IgD-negative memory B cell (primary cell): ENCODE results near the gene RNF150. TPM values are rescaled to one million over a fixed set of nuclear protein-coding genes. Genes with fewer than 3 reads are reported as not detected.

ENCODE experiments used
- H3K27ac Mint-ChIP-seq, 3 donors: one replicate each; pipeline ENCODE4 v1.8.0; 2020 to 2022; ENCODE audit warnings: mild to moderate bottlenecking in 3 of 3, mixed read lengths in 3 of 3, moderate library complexity in 1 of 3
- H3K27me3 Mint-ChIP-seq: one replicate; pipeline ENCODE4 v1.8.0; 2021; ENCODE audit warnings: mixed read lengths
- H3K36me3 Mint-ChIP-seq: one replicate; pipeline ENCODE4 v1.8.0; 2020; ENCODE audit warnings: mild to moderate bottlenecking, mixed read lengths
- H3K4me1 Mint-ChIP-seq, 3 donors: one replicate each; pipeline ENCODE4 v1.8.0; 2020 to 2022; ENCODE audit warnings: mixed read lengths in 3 of 3, mild to moderate bottlenecking in 1 of 3
- H3K4me3 Mint-ChIP-seq, 4 donors: one replicate each; pipeline ENCODE4 v1.8.0; 2020 to 2022; ENCODE audit warnings: mild to moderate bottlenecking in 4 of 4, mixed read lengths in 4 of 4, moderate library complexity in 3 of 4
- H3K9me3 Mint-ChIP-seq, 3 donors: one replicate each; pipeline ENCODE4 v1.8.0; 2020 to 2021; ENCODE audit warnings: mixed read lengths in 3 of 3, mild to moderate bottlenecking in 1 of 3
- polyA plus RNA-seq: library from polyadenylated mRNA; unstranded; fragments of 300-500 nt; fragmentation: Illumina TruSeq; gene quantifications from one replicate; pipeline ENCODE4 v1.2.3, GENCODE V29; 2021

Gene RNF150
- polyA plus RNA-seq, 1 donor from 2014 or later = not detected

GRCh38 chr4:140856621-140857062 lies 276.6 kb downstream of the RNF150 start:
- peaks cover 6 to 7% (median 6%) of the 10 kb centered on the region in 3 donors for H3K4me1 Mint-ChIP-seq
- H3K4me3 Mint-ChIP-seq = no peak overlapping the region
- peaks cover 2% of the 10 kb centered on the region for H3K36me3 Mint-ChIP-seq
- peaks cover 1% of the 10 kb centered on the region for H3K27me3 Mint-ChIP-seq
- no peak overlapping the region for H3K27ac Mint-ChIP-seq
- no peaks in the 10 kb centered on the region for H3K9me3 Mint-ChIP-seq

DNA sequence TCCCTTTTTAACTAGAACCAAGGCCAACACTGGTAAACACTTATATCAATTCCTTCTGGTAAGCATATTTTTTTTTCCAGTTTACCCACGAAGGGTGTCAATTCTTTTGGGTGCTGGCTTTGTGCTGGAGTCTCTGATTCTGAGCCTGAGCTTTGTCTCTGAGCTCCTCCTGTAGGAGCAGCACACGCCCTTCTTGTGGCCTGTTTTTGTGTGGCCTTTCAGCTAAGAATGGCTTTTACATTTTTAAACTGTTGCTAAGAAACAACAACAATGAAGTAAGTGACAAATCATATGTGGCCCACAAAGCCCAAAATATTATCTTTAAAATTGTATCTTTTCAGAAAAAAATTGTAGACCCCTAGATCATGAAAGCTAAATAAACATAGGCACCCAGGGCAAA lies 279.1 kb downstream of the RNF150 start:
- Mint-ChIP-seq H3K27ac (no peak overlapping the region), H3K27me3 (no peaks in the 10 kb centered on the region), H3K9me3 (no peaks in the 10 kb centered on the region), H3K36me3 (peaks cover 2% of the 10 kb centered on the region), H3K4me3 (no peak overlapping the region), H3K4me1 (peaks cover 10 to 14% (median 11%) of the 10 kb centered on the region in 3 donors)

- Mint-ChIP-seq H3K27me3 (no peaks in the 10 kb centered on the region), H3K4me3 (no peak overlapping the region), H3K9me3 (no peaks in the 10 kb centered on the region), H3K4me1 (peaks cover 13 to 24% (median 16%) of the 10 kb centered on the region in 3 donors), H3K36me3 (peaks cover 2% of the 10 kb centered on the region), H3K27ac (no peak overlapping the region)
These were observed 281.5 kb downstream of the RNF150 start for GRCh38 chr4:140851804-140852203.

DNA sequence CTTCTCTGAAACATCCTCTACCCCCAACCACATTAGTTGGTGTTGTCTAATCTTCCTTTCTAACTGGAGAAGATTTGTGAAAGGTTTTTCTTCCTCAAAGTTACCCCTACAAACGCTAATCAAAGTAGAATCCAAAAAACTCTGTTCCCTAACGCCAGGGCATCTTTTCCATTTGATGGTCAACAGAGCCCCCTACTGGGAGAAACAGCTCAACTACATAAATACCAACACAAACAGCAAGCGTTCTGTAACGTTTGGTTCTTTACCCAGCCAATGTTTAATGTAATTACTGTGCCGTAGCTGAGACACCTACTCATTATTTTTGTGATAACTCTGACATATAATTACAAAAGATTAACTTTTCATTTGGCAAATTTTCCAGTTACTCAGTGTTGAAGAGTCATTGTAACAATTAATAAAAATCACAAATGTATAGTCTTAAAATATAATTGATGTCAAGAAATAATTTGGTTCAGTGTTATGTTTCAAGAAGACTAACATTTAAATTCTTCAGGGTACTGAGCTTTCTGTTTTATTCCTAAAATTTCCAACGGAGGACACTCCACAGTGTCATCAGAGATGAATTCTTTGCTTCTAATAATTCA lies 282.1 kb downstream of the RNF150 start:
- peaks cover 16 to 26% (median 17%) of the 10 kb centered on the region in 3 donors for H3K4me1 Mint-ChIP-seq
- H3K27ac Mint-ChIP-seq = peak overlapping the region in 2 of 3 donors; percentile 1 to 89
- H3K4me3 Mint-ChIP-seq = peak overlapping the region in 1 of 4 donors; percentile 65
- H3K27me3 Mint-ChIP-seq = no peaks in the 10 kb centered on the region
- no peaks in the 10 kb centered on the region for H3K9me3 Mint-ChIP-seq
- H3K36me3 Mint-ChIP-seq = peaks cover 2% of the 10 kb centered on the region

DNA sequence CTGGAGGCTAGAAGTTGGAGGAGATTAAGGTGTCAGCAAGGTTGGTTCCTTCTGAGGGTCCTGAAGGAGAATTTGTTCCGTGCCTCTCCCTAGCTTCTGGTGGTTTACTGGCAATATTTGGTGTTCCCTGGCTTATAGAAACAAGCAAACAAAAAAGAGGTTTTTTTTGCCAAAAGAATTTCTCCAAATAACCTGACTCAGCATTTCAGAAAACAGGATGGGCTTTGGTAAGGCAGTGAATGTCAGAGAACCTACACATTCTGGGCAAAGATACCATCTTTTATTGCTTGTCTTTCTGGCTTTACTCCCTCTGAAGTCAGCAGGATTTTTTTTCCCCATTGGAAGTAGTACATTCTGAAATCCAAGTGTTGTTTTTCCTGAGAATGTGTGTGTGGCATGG lies 283.7 kb downstream of the RNF150 start:
- peaks cover 2% of the 10 kb centered on the region for H3K36me3 Mint-ChIP-seq
- H3K4me1 Mint-ChIP-seq = peaks cover 16 to 26% (median 17%) of the 10 kb centered on the region in 3 donors
- no peak overlapping the region for H3K27ac Mint-ChIP-seq
- no peak overlapping the region for H3K4me3 Mint-ChIP-seq
- H3K27me3 Mint-ChIP-seq = no peaks in the 10 kb centered on the region
- H3K9me3 Mint-ChIP-seq = peaks cover 0 to 5% (median 0%) of the 10 kb centered on the region in 3 donors

DNA sequence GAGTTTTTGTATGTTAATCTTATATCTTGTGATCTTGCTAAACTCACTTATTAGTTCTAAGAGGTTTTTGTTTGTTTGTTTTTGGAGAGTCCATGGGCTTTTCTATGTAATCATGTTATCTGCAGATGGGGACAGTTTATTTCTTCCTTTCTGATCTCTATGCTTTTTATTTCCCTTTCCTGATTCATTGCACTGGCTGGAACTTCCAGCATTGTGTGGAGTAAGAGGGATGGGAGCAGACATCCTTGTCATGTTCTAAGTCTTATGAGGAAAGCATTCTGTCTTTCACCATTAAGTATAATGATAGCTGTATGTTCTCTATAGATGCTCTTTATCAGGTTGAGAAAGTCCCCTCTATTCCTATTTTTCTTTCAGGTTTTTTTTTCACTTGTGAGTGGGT lies 286.5 kb downstream of the RNF150 start:
- Mint-ChIP-seq H3K27ac (no peak overlapping the region), H3K36me3 (no peaks in the 10 kb centered on the region), H3K27me3 (no peaks in the 10 kb centered on the region)

DNA sequence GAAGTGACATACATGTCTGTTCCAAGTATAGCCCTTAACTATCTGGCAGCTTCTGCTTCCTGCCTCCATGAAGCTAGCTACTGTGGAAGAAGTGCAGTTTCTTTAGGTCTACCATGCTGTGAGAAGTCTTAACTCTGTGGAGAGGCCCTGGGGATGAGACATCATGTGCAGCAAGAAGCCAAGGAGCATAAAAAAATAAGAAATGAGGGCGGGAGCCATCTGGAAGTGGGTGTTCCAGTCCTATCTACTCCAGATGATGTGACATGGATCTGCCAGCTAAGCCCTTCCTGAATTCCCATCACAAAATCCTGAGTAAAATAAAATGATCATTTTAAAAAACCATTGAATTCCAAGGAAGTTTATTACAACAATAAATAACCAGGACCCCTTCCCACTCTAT lies 289.2 kb downstream of the RNF150 start:
- H3K9me3 Mint-ChIP-seq = peaks cover 2 to 9% (median 7%) of the 10 kb centered on the region in 3 donors
- H3K36me3 Mint-ChIP-seq = no peaks in the 10 kb centered on the region
- H3K27ac Mint-ChIP-seq = no peak overlapping the region
- no peak overlapping the region for H3K4me3 Mint-ChIP-seq
- H3K4me1 Mint-ChIP-seq = peaks cover 23 to 32% (median 27%) of the 10 kb centered on the region in 3 donors
- H3K27me3 Mint-ChIP-seq = no peaks in the 10 kb centered on the region

More for the DNA sequence above, 286.5 kb downstream of the RNF150 start:
- Mint-ChIP-seq H3K4me3 (peak overlapping the region in 1 of 4 donors; percentile 17), H3K9me3 (peaks cover 0 to 5% (median 1%) of the 10 kb centered on the region in 3 donors), H3K4me1 (peaks cover 18 to 31% (median 23%) of the 10 kb centered on the region in 3 donors)

GRCh38 chr4:140841186-140841585 lies 292.1 kb downstream of the RNF150 start:
- peaks cover 26 to 43% (median 27%) of the 10 kb centered on the region in 3 donors for H3K4me1 Mint-ChIP-seq
- no peaks in the 10 kb centered on the region for H3K27me3 Mint-ChIP-seq
- H3K36me3 Mint-ChIP-seq = peaks cover 3% of the 10 kb centered on the region
- H3K9me3 Mint-ChIP-seq = peaks cover 2 to 9% (median 7%) of the 10 kb centered on the region in 3 donors
- peak overlapping the region in 1 of 4 donors; percentile 72 for H3K4me3 Mint-ChIP-seq
- H3K27ac Mint-ChIP-seq = peak overlapping the region in 2 of 3 donors; percentile 19 to 44

- Mint-ChIP-seq H3K4me1 (peaks cover 32 to 44% (median 33%) of the 10 kb centered on the region in 3 donors), H3K27me3 (no peaks in the 10 kb centered on the region), H3K9me3 (peaks cover 2 to 8% (median 7%) of the 10 kb centered on the region in 3 donors), H3K4me3 (no peak overlapping the region), H3K36me3 (peaks cover 3% of the 10 kb centered on the region), H3K27ac (peak overlapping the region in 1 of 3 donors; percentile 60)
These were observed 293.1 kb downstream of the RNF150 start for GRCh38 chr4:140839888-140840790.

GRCh38 chr4:140839406-140839805 lies 293.9 kb downstream of the RNF150 start:
- Mint-ChIP-seq H3K9me3 (peaks cover 2 to 7% (median 5%) of the 10 kb centered on the region in 3 donors), H3K4me1 (peaks cover 38 to 52% (median 40%) of the 10 kb centered on the region in 3 donors), H3K36me3 (peaks cover 3% of the 10 kb centered on the region), H3K4me3 (no peak overlapping the region), H3K27ac (no peak overlapping the region), H3K27me3 (no peaks in the 10 kb centered on the region)

DNA sequence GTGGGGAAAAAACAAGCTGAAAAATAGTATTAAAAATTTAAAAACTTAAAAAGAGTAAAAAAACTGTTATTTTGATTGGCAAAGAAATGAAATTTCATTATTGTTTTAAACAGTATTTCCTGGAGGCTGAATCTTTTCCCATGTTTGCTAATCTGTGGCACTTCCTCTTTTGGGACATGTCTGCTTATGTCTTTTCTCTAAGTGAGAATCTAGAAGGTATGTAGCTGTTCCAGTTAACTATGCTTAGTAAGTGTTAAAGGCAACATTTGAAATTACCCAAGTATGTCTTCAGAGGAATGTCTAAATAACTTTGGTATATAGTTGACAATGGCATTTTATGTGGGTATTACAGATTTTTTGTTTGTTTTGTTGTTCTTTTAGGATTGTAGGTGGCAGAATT lies 295.5 kb downstream of the RNF150 start:
- no peak overlapping the region for H3K4me3 Mint-ChIP-seq
- no peaks in the 10 kb centered on the region for H3K27me3 Mint-ChIP-seq
- peaks cover 2 to 7% (median 5%) of the 10 kb centered on the region in 3 donors for H3K9me3 Mint-ChIP-seq
- H3K27ac Mint-ChIP-seq = no peak overlapping the region
- peaks cover 34 to 53% (median 41%) of the 10 kb centered on the region in 3 donors for H3K4me1 Mint-ChIP-seq
- H3K36me3 Mint-ChIP-seq = peaks cover 5% of the 10 kb centered on the region

GRCh38 chr4:140834839-140835495 lies 298.3 kb downstream of the RNF150 start:
- H3K27ac Mint-ChIP-seq = no peak overlapping the region

GRCh38 chr4:140833280-140833679 lies 300.0 kb downstream of the RNF150 start:
- H3K9me3 Mint-ChIP-seq = peaks cover 0 to 10% (median 7%) of the 10 kb centered on the region in 3 donors
- H3K27me3 Mint-ChIP-seq = no peaks in the 10 kb centered on the region
- H3K27ac Mint-ChIP-seq = no peak overlapping the region
- H3K4me1 Mint-ChIP-seq = peaks cover 43 to 53% (median 50%) of the 10 kb centered on the region in 3 donors
- H3K36me3 Mint-ChIP-seq = peaks cover 5% of the 10 kb centered on the region
- H3K4me3 Mint-ChIP-seq = no peak overlapping the region

More at GRCh38 chr4:140834839-140835495, 298.3 kb downstream of the RNF150 start:
- Mint-ChIP-seq H3K9me3 (peaks cover 0 to 8% (median 0%) of the 10 kb centered on the region in 3 donors), H3K4me1 (peaks cover 34 to 50% (median 49%) of the 10 kb centered on the region in 3 donors), H3K27me3 (no peaks in the 10 kb centered on the region), H3K36me3 (peaks cover 5% of the 10 kb centered on the region), H3K4me3 (no peak overlapping the region)

- peaks cover 0 to 11% (median 10%) of the 10 kb centered on the region in 3 donors for H3K9me3 Mint-ChIP-seq
- H3K27ac Mint-ChIP-seq = peak overlapping the region; percentile 36 to 98 (median 93)
- H3K4me3 Mint-ChIP-seq = peak overlapping the region; percentile 3 to 86 (median 56)
- H3K27me3 Mint-ChIP-seq = no peaks in the 10 kb centered on the region
- H3K4me1 Mint-ChIP-seq = peaks cover 39 to 56% (median 47%) of the 10 kb centered on the region in 3 donors
- peaks cover 7% of the 10 kb centered on the region for H3K36me3 Mint-ChIP-seq
These were observed 303.4 kb downstream of the RNF150 start for GRCh38 chr4:140829825-140830224.
